HG03196 (cell line): ENCODE data around the gene GNA12.

Experiments used
- ATAC-seq: cut with Tn5 transposase; IDR thresholded peaks from one replicate; pipeline ENCODE4 v1.9.1; 2021; ENCODE audit not compliant: unreplicated experiment

GNA12 gene

DNA sequence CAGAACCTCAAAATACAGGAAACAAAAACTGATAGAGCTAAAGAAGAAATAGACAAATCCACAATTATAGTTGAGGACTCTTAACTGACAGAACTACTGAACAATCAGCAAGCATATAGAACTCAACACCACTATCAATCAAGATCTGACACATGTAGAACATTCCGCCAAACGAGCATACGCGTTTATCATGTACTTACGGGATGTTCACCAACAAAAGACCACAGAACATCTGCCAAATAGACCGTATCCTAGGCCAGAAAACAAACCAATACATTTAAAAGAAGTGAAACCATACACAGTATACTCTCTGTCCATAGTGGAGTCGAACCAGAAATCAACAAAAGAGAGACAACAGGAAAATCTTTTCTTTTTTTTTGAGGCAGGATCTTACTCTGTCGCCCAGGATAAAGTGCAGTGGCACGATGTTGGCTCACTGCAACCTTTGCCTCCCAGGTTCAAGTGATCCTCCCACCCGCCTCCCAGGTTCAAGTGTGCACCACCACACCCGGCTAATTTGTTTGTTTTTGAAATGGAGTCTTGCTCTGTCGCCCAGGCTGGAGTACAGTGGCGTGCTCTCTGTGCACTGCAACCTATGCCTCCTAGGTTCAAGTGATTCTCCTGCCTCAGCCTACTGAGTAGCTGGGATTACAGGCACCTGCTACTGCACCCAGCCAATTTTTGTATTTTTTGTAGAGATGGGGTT lies 5.1 kb downstream of the GNA12 start:
- no peak for ATAC-seq

DNA sequence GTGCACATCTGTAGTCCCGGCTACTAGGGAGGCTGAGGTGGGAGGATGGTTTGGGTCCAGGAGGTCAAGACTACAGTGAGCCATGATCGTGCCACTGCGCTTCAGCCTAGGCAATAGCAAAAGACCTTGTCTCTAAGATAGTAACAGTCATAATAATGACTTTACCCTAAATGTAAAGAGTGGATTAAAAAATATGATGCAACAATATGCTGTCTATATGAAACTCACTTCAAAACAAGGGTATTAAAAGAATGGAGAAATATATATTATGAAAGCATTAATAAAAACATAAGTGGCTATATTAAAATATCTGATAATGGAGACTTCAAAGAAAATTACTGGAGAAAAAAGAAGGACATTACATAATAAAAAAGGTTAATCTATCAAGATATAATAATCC lies 5.7 kb downstream of the GNA12 start:
- ATAC-seq = no peak

DNA sequence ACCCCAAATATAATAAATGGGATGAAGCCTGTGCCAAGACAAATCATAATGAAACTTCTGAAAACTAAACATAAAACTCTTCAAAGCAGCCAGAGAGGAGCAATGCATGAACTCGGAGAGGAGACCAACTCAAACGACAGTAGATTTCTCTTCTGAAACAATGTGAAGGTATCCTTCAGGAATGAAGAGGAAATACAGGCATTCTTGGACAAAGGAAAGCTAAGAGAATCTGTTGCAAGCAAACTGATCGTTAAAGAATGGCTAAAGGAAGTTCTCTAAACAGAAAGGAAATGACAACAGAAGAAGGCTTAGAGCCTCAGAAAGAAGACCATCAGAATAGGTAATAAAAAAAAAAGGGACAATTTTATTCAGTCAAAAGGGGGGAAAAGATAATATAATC lies 6.6 kb downstream of the GNA12 start:
- no peak for ATAC-seq

DNA sequence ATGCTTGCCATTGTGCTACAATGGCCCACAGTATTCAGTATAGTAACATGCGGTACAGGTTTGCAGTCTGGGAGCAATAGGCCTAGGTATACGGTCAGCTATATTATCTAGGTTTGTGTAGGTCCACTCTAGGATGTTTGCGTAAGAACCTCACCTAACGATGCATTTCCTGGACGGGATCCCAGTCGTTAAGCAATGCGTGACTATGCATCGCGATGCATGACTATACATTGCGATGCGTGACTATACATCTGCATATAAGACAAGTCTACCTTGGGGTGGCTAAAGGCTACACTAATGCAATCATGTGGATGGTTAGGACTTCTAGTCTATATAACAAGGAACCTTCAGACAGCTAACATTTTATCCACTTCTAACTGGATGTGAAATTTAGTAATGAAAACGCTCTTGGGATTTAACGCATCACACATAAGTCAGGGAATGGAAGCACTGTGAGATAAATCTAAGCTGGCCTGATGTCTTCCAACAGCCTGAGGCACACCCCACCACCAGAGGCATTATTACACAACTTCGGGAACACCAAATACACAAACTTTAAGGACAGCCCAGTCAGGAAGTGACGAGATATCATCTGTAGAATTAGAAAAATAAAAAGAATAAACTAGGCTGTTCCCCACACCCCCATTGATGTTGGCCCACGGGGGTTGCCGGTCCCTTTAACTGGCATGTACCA lies 9.2 kb downstream of the GNA12 start:
- no peak for ATAC-seq

DNA sequence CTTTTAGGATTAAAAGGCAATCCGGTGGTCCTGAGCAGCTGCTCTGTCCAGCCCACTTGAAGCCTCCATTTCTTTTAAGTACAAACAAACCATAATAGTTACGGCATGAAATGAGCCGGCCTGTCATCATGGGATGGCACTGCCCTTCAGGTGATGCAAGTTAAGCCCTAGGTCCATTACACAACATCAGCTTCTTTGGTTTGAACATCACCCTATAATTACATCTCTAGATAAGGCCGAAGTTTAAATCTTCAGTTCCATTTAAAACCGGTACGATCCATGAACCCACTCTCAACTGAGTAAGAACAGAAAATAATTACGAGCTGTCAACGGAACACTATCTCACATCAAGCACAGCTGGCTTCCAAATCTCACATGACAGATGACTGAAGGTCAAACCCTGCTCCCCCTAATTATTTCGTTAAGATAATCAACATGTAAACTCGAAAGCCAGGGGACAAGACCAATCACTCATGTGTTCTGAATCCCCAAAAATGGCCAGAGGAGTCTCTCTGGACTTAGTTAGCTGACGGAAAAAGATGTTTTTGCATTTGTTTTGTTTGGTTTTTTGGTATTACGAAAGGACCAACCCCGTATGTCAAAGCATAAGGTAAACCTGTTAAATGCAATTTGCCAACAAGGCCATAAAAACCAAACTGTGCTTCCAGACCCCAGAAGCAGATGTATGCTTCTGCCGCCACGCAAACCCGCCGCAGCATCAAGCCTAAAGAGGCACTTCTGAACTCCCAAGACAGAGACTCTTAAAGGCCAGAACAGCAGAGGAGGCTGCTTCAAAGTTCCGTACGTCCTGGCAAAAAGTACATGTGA lies 10.8 kb downstream of the GNA12 start:
- no peak for ATAC-seq

DNA sequence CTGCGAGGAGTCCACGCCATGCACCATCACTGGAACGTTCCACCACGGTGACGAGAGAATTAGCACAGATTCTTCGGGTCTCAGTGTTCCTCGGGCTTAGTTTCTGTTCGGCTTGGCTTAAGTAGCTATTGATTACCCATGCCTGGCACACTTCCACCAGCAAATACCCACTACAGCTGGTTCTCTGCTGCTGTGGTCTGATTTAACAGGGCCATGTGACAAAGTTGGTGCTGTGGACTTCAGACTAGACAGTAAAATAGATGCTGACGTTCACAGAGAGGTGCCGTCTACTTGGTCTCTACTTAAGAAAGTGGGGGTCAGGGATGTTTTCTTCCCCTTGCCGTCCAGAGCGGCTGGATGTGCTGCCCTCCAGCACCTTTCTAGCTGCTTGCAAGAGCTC lies 11.6 kb downstream of the GNA12 start:
- ATAC-seq = no peak

DNA sequence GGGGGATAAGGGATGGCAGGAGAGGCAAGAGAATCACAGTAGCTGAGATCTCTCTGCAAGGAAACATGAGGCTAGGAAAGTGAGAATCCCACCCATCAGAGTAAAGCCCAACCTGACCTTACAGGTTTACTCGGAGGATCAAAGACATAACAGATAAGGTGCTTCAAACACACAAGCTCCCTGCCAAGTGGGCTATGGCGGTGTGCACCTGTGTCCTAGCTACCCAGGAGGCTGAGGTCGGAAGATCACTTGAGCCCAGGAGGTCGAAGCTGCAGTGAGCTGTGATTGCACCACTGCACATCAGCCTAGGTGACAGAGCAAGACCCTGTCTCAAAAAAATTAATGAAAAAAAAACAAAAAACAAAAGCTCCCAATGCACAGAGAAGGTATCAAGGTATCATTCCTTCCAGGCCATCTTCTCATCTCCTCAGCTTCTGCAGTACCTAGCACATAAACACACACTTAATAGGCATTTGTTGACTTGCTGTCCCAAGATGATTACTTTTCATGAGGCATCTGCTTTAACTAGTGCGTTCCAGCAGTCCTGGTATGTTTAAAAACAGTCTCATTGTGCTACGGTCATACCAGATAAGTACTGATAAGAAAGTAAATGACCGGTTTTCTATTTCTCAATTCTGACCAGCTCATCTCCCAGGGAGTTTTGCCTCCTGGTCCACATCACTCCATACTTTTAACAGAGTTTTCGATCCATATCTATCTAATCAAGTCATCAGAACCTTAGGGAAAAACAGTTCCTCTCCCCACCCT lies 13.3 kb downstream of the GNA12 start:
- no peak for ATAC-seq

DNA sequence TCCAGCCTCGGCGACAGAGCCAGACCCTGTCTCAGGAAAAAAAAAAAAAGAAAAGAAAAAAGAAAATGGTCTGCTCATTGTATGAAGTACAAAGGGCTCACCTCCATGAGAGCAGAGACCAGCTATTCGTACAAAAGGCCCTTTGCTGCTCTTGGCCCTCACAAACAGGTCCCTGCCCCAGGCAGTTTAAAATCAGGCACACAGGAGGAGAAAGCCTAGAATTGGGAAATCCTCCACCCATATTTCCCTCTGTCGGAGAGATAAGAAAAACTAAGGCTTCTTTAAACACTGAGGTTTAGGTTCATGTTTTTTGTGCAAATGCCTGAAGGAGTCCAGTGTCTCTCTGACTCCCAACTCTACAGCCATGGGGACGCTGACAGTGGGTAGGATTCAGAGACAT lies 15.1 kb downstream of the GNA12 start:
- ATAC-seq = no peak

DNA sequence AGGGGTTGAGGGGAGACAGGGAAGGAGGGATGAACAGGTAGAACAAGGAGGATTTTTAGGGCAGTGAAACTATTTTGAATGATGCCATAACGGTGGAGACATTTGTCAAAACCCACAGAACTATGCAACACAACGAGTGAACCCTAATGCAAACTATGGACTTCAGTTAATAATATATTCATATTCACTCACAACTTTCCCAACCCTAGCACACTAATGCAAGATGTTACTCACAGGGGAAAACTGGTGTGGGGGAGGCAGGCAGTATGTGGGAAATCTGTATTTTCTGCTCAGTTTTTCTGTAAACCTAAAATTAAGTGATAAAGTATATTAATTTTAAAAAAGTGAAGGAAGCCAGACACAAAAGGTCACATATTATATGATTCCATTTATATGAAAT lies 17.3 kb downstream of the GNA12 start:
- no peak for ATAC-seq

DNA sequence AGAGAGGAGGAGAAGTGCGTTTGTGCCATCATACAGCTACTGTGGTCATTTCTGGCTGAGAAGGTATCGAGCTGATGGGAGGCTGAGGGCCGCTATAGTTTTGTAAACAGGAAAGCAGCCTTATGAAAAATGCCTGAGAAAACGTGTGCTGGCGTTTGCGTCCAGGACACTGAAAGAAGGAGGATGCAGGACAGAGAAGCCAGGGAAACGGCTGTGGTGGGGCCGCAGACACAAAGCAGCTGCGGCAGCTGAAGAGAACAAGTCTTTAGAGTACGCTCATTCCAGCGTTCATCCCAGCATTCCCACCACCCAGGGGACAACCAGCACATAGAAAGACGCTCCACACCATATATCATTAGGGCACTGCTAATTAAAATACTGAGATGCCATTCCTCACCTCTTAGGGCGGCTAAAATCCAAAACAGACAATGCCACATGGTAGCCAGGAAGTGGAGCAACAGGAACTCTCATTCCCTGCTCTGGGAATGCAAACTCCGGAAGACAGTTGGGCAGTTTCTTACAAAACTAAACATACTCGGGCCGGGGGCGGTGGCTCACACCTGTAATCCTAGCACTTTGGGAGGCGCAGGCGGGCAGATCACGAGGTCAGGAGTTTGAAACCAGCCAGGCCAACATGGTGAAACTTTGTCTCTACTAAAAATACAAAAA lies 18.4 kb downstream of the GNA12 start:
- ATAC-seq = no peak

DNA sequence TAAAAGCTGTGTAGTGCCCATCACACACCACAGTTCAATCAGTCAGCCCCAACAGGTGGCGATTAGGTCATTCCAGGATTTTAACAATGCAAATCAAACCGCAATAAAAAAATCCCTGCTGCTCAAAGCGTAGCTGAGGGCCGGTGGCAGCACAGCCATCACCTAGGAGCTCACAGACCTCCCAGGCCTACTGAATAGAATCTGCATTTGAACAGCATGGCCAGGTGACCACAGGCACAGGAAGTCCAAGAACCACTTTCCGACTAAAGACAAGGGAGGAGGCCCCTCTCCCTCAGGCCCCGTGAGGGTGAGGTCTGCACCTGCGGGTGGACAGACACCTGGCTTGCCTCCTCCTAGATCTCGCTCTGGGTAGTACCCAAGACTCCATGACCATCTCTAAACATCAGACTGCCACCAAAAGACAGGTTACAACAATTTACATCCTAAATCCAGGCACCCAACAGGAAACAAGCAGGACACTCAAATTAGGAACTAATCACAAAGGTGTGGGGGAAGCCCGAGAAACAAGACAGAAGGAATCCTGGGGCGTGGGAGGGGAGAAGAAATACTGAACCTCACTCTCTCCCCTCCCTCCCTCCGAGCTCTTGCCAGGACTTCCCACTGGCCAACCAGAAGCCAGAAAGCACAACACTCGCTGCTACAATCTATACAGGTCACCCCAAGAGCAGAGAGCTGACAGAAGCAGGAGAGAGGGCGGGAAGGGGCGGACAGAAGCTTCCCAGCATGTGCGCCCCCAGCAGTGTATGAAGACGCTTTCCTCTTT lies 19.2 kb downstream of the GNA12 start:
- peak; percentile 35 for ATAC-seq

DNA sequence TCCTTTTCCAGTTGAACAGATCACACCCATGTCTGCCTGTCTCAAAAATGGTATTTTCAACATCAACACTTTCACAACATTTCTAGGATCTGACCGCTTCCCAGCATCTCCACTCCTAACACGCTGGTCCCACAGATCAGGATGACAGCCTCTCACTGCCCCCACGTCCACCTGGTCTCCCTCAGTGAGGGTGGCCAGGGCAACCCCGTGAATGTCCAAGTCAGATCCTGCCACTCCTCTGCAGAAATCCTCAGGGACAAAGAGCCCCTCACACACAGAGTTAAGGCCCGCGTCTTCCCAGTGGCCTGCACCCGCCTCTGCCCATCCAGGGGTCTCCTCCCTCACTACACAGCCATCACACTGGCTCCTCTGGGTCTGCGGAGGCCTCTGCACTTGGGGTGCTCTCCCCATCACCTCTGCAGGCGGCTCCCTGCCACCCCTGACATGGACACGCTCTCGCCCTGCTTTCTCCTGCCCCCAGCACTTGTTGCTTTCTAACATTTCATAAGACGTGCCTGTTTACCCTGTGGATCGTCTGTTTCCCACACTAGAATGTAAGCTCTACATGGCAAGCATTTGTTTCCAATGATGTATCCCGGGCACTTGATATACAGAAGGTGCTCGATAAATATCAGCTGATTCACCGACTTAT lies 20.0 kb downstream of the GNA12 start:
- no peak for ATAC-seq

DNA sequence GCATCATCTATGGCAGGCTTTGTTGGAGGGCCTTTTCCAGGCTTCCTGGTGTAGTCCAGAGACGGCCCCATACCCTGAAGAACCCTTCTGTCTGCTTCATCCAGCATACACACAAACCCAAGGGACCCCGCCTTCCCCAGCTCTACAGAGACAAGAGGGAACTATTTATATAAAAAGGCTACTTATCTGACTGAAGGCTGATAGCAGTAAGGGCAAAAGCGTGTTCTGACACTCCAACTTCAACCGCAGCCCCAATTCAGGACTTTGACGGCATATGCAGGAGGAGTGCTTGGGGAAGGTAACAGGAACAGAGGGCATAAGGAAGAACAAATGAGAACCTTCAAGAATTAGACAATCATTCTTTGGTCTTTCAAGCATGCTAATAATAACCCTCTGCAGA lies 21.0 kb downstream of the GNA12 start:
- no peak for ATAC-seq

DNA sequence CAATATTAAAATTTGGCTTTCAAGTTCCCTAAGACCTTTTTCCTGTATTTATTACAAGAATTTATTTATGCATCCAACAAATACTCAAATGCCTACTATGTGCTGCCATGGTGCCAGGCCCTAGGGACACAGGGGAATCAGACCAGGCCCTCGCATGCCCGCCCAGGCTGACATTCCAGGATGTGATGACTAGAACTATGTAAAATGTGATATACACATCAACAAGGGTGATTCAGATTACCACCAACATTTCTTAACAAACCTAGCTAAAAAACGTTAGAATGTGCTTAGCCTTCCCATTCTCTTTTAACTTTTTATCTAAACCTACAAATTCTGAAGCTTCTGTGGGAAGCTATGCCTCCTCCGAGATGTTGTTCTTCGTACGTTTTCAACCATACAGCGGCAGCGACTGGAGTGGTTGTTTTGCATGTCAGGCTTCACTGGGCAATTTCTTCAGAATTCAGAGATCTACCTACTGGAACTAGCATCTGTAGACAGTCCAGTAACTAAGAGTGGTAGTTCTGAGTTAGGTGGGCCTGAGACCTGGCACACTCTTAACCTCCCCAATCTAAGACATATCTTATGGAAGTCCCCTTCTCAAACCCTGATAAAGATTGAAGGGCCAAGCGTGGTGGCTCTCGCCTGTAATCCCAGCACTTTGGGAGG lies 22.1 kb downstream of the GNA12 start:
- ATAC-seq = no peak

DNA sequence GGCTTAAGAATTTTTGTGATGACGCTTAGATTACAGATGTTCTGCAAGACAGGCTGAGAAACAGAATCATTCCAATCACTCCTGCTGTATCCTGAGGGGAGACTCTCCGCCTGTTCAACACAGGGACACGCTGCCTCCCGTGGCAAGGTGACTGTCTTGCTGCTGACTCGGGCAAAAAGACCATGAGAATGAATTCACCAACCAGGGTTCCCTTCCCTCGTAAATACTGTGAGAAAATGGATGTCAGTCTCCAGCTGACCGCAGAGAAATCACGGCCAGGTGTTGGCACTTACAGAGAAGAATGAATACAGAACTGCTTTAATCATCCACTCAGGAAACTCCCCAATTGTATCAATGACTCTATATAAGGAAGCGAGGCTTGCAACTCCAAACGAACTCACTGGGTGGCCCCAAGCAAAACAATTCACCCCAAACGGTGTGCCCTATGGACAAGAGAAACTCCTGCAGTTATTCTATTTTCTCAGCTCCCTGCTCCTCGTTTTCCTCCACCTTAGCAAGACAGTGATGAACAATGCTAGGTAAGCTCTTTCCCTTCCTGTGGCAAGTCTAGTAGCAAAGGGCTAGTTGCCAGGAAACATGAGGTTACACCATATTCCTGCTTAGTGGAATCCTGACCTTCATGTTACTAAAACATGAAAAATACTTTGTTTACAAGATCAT lies 22.8 kb downstream of the GNA12 start:
- ATAC-seq = peak; percentile 65

DNA sequence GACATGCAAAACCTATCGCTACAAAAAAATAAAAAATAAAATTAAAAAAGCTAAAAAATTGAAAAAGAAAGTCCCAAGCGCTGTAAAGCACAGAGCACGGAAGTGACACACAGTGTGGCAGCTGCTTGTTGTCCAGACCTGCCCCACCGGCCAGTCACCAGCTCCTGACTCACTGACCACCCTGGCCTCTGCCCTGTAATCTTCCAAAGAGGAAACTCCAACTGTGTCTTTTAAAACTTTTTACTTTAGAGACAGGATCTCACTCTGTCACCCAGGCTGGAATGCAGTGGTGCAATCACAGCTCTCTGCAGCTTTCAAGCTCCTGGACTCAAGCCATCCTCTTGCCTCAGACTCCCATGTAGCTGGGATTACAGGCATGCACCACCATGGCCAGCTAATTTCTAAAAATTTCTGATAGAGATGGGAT lies 23.6 kb downstream of the GNA12 start:
- ATAC-seq = no peak

DNA sequence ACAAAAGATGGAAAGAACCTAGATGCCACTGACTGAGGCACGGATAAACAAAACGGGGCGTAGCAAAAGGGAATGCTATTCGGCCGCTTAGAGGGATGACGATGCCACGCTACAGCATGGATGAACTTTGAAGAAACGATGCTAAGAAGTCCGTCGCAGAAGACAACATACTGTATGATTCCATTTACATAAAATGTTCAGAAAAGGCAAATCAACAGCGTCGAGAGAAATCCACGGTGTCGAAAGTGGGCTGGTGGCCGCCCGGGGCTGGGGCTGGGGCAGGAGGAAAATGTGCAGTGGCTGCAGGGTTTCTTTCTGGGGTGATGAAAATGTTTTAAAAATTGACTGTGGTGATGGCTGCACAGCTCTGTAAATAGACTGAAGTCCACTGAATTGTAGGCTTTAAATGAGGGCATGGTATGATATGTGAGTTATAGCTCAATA lies 24.1 kb downstream of the GNA12 start:
- no peak for ATAC-seq
